GM03348 (cell line): Measurements from ENCODE around the gene PILRB.

ENCODE experiments used
- DNase-seq: peaks from one replicate; pipeline ENCODE4 v3.0.0; 2012; ENCODE audit warnings: low spot score

Gene PILRB

DNA sequence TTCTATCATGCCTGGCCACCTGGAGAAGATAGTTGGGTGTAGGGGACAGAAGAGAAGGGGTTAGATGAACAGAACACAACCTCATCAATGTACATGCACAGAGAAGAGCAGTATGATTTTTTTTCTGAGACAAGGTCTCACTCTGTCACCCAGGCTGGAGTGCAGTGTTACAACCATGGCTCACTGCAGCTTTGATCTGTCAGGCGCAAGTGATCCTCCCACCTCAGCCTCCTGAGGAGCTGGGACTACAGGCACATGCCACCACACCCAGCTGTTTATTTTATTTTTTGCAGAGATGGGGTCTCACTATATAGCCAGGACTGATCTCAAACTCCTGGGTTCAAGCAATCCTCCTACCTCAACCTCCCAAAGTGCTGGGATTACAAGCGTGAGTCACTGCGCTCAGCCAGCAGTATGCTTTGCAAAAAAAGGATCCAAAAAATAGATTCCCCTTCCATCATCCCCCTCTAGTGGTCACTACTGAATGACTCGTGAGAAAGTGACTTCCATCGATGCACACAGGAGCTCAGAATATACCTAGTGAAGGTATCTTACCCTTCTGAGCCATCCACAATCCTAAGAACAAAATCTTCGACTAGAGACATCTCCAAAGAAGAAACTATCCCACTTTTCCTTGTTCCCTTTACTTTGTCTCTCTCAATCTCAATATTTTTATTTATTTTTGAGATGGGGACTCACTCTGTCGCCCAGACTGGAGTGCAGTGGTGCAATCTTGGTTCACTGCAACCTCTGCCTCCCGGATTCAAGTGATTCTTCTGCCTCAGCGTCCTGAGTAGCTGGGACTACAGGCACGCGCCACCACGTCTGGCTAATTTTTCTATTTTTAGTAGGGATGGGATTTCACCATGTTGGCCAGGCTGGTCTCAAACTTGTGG lies 49.6 kb downstream of the PILRB start:
- DNase-seq, result peak; percentile 82

DNA sequence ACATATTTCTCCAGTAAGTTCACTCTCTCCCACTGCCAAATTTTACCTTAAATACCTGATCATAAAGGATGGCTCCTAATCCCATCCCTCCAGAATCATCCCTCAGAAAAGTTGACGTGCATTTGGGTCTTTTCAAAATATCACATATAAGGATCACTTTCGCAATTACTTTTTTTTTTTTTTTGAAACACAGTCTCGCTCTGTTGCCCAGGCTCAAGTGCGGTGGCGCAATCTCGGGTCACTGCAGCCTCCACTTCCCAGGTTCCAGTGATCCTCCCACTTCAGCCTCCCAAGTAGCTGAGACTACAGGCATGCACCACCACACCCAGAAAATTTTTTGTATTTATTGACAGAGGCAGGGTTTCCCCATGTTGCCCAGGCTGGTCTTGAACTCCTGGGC lies 53.2 kb downstream of the PILRB start:
- DNase-seq, result no peak

DNA sequence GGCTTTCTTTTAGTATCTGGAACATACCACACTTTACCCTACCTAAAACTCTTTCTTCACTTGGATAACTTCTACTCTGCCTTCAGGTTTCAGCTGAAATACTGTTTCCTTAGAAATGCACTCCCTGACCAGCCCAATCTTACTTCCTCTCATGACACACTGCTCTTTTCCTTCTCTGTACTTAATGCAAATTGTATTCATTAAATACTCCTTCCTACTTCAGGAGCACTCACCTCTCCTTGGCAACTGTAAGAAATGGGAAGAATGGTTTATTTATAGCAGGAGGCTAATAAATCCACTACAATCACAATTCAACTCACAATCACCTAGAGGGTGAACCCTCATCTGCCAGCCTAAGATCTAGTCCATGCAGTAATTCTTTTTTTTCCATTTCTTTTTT lies 55.4 kb downstream of the PILRB start:
- DNase-seq, result no peak

DNA sequence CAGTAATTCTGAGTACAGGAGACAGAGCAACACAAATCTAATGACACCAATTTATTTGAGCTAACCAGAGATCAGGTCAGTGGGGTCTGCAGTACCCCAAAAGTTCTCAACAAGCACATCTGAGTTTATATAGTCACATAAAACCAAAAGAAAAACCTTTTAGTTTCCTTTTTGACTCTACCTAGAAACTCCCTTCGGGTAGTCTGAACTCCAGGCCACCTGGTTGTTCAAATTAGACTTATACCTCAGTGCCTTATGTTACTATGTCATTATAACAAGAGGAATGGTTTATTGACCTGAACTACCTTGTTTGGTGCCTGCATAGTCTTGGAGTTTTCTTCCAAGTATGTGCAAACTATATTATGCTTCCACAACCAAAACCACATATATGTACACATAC lies 56.0 kb downstream of the PILRB start:
- no peak for DNase-seq

DNA sequence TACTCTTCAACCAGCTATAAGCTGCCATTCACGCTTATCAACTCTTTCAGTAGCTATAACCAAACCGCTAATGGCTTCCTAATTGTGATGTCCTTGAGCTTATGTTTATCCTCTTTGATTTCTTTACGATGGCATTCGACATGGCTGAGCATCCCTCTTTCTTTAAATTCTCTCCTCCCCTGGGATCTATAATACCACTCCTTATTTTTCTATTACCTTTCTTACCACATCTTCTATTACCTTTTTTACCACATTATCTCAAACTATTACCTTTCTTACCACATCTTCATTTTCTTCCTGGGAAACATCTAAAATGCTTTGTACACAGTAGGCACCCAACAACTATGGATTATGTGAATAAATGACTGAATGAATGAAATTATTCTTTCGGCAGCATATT lies 57.5 kb downstream of the PILRB start:
- no peak for DNase-seq
